Vagina (tissue), 2 donors: ENCODE measurements around the gene PPP1CA.
A peak's percentile ranks its signal among the peaks of the same experiment; 100 is the strongest.

Experiments
- POLR2A ChIP-seq, 2 donors: fragments of 450-650 bp; IDR thresholded peaks; one replicate each; pipeline ENCODE4 v1.6.1; 2017; ENCODE audit warnings: antibody characterized with exemption in 2 of 2, mild to moderate bottlenecking in 2 of 2, moderate library complexity in 2 of 2
- POLR2AphosphoS5 ChIP-seq, 2 donors: sonication (generic); formaldehyde crosslinking; IDR thresholded peaks; one replicate each; pipeline ENCODE4 v1.9.0; 2017; ENCODE audit warnings: antibody characterized with exemption in 2 of 2, mild to moderate bottlenecking in 2 of 2, low read depth in 1 of 2; ENCODE audit not compliant: insufficient read depth in 1 of 2
- TF ChIP-seq, protein P1 (sequence below), 3 experiments: fragments of 450-650 bp in 2 of 3; fragments of 200-600 bp in 1 of 3; sonication (generic) in 1 of 3; IDR thresholded peaks; one replicate each; pipeline ENCODE4 v1.5.1; 2017 to 2019; ENCODE audit warnings: antibody characterized with exemption in 3 of 3, mild to moderate bottlenecking in 2 of 3, moderate library complexity in 2 of 3

DNA sequence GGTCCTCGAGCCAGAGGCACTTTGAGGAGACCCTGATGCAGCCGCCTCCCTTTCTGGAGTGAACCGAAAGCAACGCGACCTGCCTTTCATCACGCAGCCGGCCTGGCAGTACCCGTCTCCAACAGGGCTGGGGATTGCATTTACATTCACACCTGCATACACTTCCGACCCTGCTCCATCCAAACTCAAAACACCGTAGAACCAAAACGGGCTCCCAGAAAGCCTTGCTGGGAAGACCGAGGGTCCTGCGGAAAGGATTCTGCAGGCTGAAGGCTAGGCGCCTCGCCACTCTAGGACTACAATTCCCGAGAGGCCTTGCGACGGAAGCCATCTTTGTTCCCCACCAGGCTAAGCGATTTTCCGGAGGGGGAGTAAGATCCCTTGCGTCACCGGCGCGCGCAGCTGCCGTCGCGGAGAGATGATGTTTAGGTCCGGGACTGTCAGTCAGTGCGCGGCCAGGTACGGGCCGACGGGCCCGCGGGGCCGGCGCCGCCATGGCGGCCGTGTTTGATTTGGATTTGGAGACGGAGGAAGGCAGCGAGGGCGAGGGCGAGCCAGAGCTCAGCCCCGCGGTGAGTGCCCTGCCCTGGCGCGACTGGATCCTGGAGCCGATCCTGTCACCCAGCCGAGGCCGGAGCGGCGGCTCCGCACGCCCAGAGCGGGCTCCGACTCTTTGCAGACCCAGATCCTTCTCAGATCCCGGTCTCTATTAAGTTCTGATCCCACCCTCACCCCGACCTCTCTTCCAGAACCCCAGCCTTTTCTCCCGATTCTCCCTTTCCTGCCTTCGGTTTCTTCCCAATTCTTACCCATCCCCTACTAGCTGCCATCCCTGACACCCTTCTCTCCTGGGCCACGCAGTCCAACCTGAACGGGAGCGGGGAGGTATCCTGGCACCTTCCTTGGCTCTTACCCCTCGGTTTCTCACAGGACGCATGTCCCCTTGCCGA is 26.7 kb upstream of the PPP1CA start, which contains the start of gene RPS6KB2:
- TF ChIP-seq, protein P1, sequence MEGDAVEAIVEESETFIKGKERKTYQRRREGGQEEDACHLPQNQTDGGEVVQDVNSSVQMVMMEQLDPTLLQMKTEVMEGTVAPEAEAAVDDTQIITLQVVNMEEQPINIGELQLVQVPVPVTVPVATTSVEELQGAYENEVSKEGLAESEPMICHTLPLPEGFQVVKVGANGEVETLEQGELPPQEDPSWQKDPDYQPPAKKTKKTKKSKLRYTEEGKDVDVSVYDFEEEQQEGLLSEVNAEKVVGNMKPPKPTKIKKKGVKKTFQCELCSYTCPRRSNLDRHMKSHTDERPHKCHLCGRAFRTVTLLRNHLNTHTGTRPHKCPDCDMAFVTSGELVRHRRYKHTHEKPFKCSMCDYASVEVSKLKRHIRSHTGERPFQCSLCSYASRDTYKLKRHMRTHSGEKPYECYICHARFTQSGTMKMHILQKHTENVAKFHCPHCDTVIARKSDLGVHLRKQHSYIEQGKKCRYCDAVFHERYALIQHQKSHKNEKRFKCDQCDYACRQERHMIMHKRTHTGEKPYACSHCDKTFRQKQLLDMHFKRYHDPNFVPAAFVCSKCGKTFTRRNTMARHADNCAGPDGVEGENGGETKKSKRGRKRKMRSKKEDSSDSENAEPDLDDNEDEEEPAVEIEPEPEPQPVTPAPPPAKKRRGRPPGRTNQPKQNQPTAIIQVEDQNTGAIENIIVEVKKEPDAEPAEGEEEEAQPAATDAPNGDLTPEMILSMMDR (IDR thresholded peaks at IDR 0.05), result peak in 2 of 3 experiments; percentile 4 to 20
- TF ChIP-seq POLR2A (IDR thresholded peaks at IDR 0.05) (peak; percentile 27 to 91), POLR2AphosphoS5 (IDR thresholded peaks at IDR 0.05; ENCODE audit: insufficient read depth in 1 of 2, low read depth in 1 of 2) (peak; percentile 98 to 100)
